HepG2 (cell line): Measurements from ENCODE around the gene GNA15. TPM values are rescaled to one million over a fixed set of nuclear protein-coding genes. Genes with fewer than 3 reads are reported as not detected.

Experiments
- ATAC-seq: fragments of 200-7000 bp; cut with Tn5 transposase; 3 replicates; pipeline ENCODE4 v1.9.1; 2020; ENCODE audit warnings: mild to moderate bottlenecking, moderate library complexity
- BruUV-seq: library from RNA; stranded (reverse); fragments of 400-500 nt; replicated peaks from 2 replicates; lab custom pipeline; 2021; lab: Mats Ljungman, UMichigan
- CTCF ChIA-PET: fragments of 300-600 bp; formaldehyde crosslinking; extraction: SDS; loops from one replicate; lab custom pipeline; 2021; ENCODE audit warnings: low total read pairs, inconsistent platforms, low intra/inter-chr PET ratio; lab: Yijun Ruan, JAX
- POLR2A ChIA-PET: fragments of 350-600 bp; sonication (Branson Sonifier 250); formaldehyde crosslinking; loops from one replicate; lab custom pipeline; 2020; ENCODE audit warnings: antibody characterized with exemption, inconsistent platforms; lab: Yijun Ruan, JAX
- DNase-seq: peaks from one replicate; pipeline ENCODE4 v3.0.0-alpha.2; 2015; ENCODE audit warnings: low spot score
- FAIRE-seq: peaks from 3 replicates; lab custom pipeline; 2011; peaks lifted over from hg19 to GRCh38; lab: Jason Lieb, UNC
- H2AFZ ChIP-seq: one replicate; pipeline ENCODE4 v1.6.1; 2011; ENCODE audit warnings: low read length, inconsistent platforms
- H3K27ac ChIP-seq: fragments of 300-600 bp; 3 replicates; pipeline ENCODE4 v1.8.0; 2011; ENCODE audit warnings: mixed run types, mild to moderate bottlenecking, mixed read lengths, low read length, inconsistent platforms; ENCODE audit not compliant: insufficient read depth; ENCODE audit errors: extremely low read length
- H3K27me3 ChIP-seq, 2 experiments: fragments of 200-600 bp in 1 of 2; 2 replicates in 1 of 2; 3 replicates in 1 of 2; pipeline versions ENCODE4 v1.6.0 to v1.8.0; 2011; ENCODE audit warnings: low read length in 2 of 2, mild to moderate bottlenecking in 2 of 2, moderate library complexity in 2 of 2, inconsistent platforms in 1 of 2; ENCODE audit not compliant: insufficient read depth in 2 of 2, control insufficient read depth in 1 of 2
- H3K36me3 ChIP-seq, 2 experiments: fragments of 200-600 bp in 1 of 2; replicated peaks in 1 of 2; 2 replicates in 1 of 2; 3 replicates in 1 of 2; pipeline versions ENCODE4 v1.5.1 to v1.8.0; 2011; ENCODE audit warnings: low read length in 2 of 2, inconsistent platforms in 1 of 2; ENCODE audit not compliant: insufficient read depth in 2 of 2, control insufficient read depth in 1 of 2
- H3K4me1 ChIP-seq: 2 replicates; pipeline ENCODE4 v1.5.1; 2012; ENCODE audit warnings: low read length, inconsistent platforms; ENCODE audit not compliant: insufficient read depth
- H3K4me2 ChIP-seq: 2 replicates; pipeline ENCODE4 v1.6.0; 2011; ENCODE audit warnings: low read depth, low read length, inconsistent platforms
- H3K4me3 ChIP-seq, 3 experiments: fragments of 200-600 bp in 1 of 3; sonication (generic), shearing (Covaris generic) in 1 of 3; replicated peaks in 1 of 3; 2 replicates each; pipeline ENCODE4 v1.5.1; 2011 to 2016; ENCODE audit warnings: low read length in 3 of 3, inconsistent platforms in 2 of 3, low read depth in 2 of 3, mild to moderate bottlenecking in 2 of 3, control low read depth in 1 of 3, mixed read lengths in 1 of 3; ENCODE audit not compliant: insufficient read depth in 1 of 3
- H3K79me2 ChIP-seq: one replicate; pipeline ENCODE4 v1.6.1; 2011; ENCODE audit warnings: low read length, inconsistent platforms; ENCODE audit not compliant: insufficient read depth
- H3K9ac ChIP-seq: 2 replicates; pipeline ENCODE4 v1.6.0; 2011; ENCODE audit warnings: mild to moderate bottlenecking, low read depth, low read length, inconsistent platforms; ENCODE audit not compliant: insufficient read depth
- H3K9me3 ChIP-seq: 2 replicates; pipeline ENCODE4 v1.5.1; 2012; ENCODE audit warnings: mild to moderate bottlenecking, low read length
- H4K20me1 ChIP-seq: 2 replicates; pipeline ENCODE4 v1.6.0; 2011; ENCODE audit warnings: inconsistent platforms, mild to moderate bottlenecking, low read length, moderate library complexity; ENCODE audit not compliant: insufficient read depth
- AKNA ChIP-seq: sonication (generic); formaldehyde crosslinking; IDR thresholded peaks from 2 replicates; pipeline ENCODE4 v1.4.0; 2020; ENCODE audit warnings: missing genetic modification reagents, borderline replicate concordance
- FOSL2 ChIP-seq: sonication (generic); formaldehyde crosslinking; IDR thresholded peaks from 2 replicates; pipeline ENCODE4 v1.4.0; 2020; ENCODE audit warnings: missing genetic modification reagents
- PRMT3 ChIP-seq: sonication (generic); formaldehyde crosslinking; IDR thresholded peaks from 2 replicates; pipeline ENCODE4 v1.8.1; 2022; ENCODE audit warnings: low read depth, mild to moderate bottlenecking, moderate library complexity, missing genetic modification reagents, borderline replicate concordance
- RAD21 ChIP-seq: fragments of 450-650 bp; formaldehyde crosslinking; IDR thresholded peaks from 2 replicates; pipeline ENCODE4 v1.5.0; 2020; ENCODE audit warnings: mild to moderate bottlenecking
- SAFB2 ChIP-seq: sonication (generic); formaldehyde crosslinking; IDR thresholded peaks from 2 replicates; pipeline ENCODE4 v1.5.1; 2020; ENCODE audit warnings: missing genetic modification reagents, low read depth, mild to moderate bottlenecking, borderline replicate concordance
- SMC3 ChIP-seq: IDR thresholded peaks from 2 replicates; pipeline ENCODE4 v1.6.1; 2011; ENCODE audit warnings: low read length, improper control_type of control experiment
- STAG1 ChIP-seq: sonication (generic); formaldehyde crosslinking; IDR thresholded peaks from 2 replicates; pipeline ENCODE4 v1.4.0; 2020; ENCODE audit warnings: missing genetic modification reagents
- ZNF205 ChIP-seq: IDR thresholded peaks from 2 replicates; pipeline ENCODE4 v1.6.1; 2018; ENCODE audit warnings: missing biosample characterization, missing genetic modification reagents
- ZNF274 ChIP-seq: sonication (generic); formaldehyde crosslinking; IDR thresholded peaks from 2 replicates; pipeline ENCODE4 v1.5.1; 2020; ENCODE audit warnings: mild to moderate bottlenecking, missing genetic modification reagents
- ZNF501 ChIP-seq: sonication (generic); formaldehyde crosslinking; IDR thresholded peaks from 2 replicates; pipeline ENCODE4 v1.5.1; 2020; ENCODE audit warnings: mild to moderate bottlenecking, moderate library complexity, missing genetic modification reagents
- ZNF567 ChIP-seq: sonication (generic); formaldehyde crosslinking; IDR thresholded peaks from 2 replicates; pipeline ENCODE4 v1.8.1; 2023; ENCODE audit warnings: mild to moderate bottlenecking, missing genetic modification reagents, borderline replicate concordance
- ZNF687 ChIP-seq: sonication (generic); formaldehyde crosslinking; IDR thresholded peaks from 2 replicates; pipeline ENCODE4 v1.5.1; 2020; ENCODE audit warnings: mild to moderate bottlenecking, missing genetic modification reagents, moderate library complexity
- WGBS: methylation state at CpG from one replicate; pipeline ENCODE4 v1.1.6; 2017; ENCODE audit warnings: low lambda C conversion rate; 5-methylcytosine and 5-hydroxymethylcytosine counted together
- in situ Hi-C: cut with HindIII; loops from 2 replicates; pipeline ENCODE4 v1.10.0; 2017; ENCODE audit warnings: low pct_unique_long_range_greater_than_20kb; ENCODE audit not compliant: extremely low pct_ligation_motif_present
- intact Hi-C: fragments of 100-400 bp; cut with micrococcal nuclease; formaldehyde crosslinking; loops from one replicate; pipeline ENCODE4 v1.10.0; 2022; ENCODE audit not compliant: unreplicated experiment
- polyA plus RNA-seq, 8 experiments: library from polyadenylated mRNA; depleted of rRNA in 3 of 8; stranded (reverse) in 7 of 8; unstranded in 1 of 8; fragments of >200 nt; fragmentation: Illumina TruSeq in 4 of 8; extraction: Trizol in 4 of 8; gene quantifications; 2 replicates each; pipeline versions ENCODE4 v1.2.1 to v1.2.3, GENCODE V29; 2011 to 2016; ENCODE audit warnings: low read depth in 4 of 8, missing spikeins in 1 of 8, mixed read lengths in 1 of 8; ENCODE audit not compliant: insufficient read depth in 1 of 8
- total RNA-seq, 5 experiments: library from RNA; depleted of rRNA; stranded (reverse); fragments of >200 nt; fragmentation: Illumina TruSeq; extraction: Trizol; gene quantifications; 2 replicates each; pipeline ENCODE4 v1.2.3, GENCODE V29; 2016; ENCODE audit warnings: low read depth in 1 of 5

Gene GNA15
- total and polyA plus RNA-seq, 2 of the 13 experiments (the other 11 are each of a cell fraction or from before 2014, with no cell fraction given): not detected

- no peaks in the 10 kb centered on the region for H3K27me3 ChIP-seq
- no TSS peak for BruUV-seq
- peak overlapping the region in 1 of 3 experiments; percentile 39; a peak in 1 of 6 replicates for H3K4me3 ChIP-seq
- no peaks in the 10 kb centered on the region for H3K36me3 ChIP-seq
- no peak for FAIRE-seq
- CTCF ChIA-PET: interaction anchor here (1.0 to 2.5 kb wide), 5 partner anchors 16 to 213 kb away, joined by 3 to 26 read pairs (median 5); no protein-coding TSS in a partner anchor
- peak; percentile 95 for ATAC-seq
- POLR2A ChIA-PET: no interaction called here
- H3K9me3 ChIP-seq: no peaks in the 10 kb centered on the region
- in situ Hi-C loops: loop anchor here (10.0 kb wide), 1 partner anchor 209 kb away; no protein-coding TSS in a partner anchor
- under 1% methylated on average over 15 of the region's 27 CpGs for WGBS
- intact Hi-C loops: loop anchor here (1.0 kb wide), 1 partner anchor 34 kb away; no protein-coding TSS in a partner anchor
- H3K79me2 ChIP-seq: no peaks in the 10 kb centered on the region
- H3K9ac ChIP-seq: no peak overlapping the region
- no peak overlapping the region for H3K27ac ChIP-seq
- H3K4me2 ChIP-seq: peak overlapping the region; percentile 20; the same call in 1 of the 2 replicates
- peak; percentile 46 for DNase-seq
- H2AFZ ChIP-seq: no peak overlapping the region
- no peaks in the 10 kb centered on the region for H3K4me1 ChIP-seq
- no peaks in the 10 kb centered on the region for H4K20me1 ChIP-seq
- TF ChIP-seq PRMT3 (CRISPR knock-in tag) (no peak), AKNA (no peak), ZNF205 (CRISPR knock-in tag) (no peak), FOSL2 (CRISPR knock-in tag) (peak; percentile 31; the same call in 1 of the 2 replicates), SMC3 (peak; percentile 51), ZNF567 (CRISPR knock-in tag) (0 out of 2 replicates have a peak, but pooled peaks have one; percentile 24), STAG1 (CRISPR knock-in tag) (peak; percentile 89), ZNF274 (CRISPR knock-in tag) (0 out of 2 replicates have a peak, but pooled peaks have one; percentile 57), ZNF687 (CRISPR knock-in tag) (peak; percentile 29; the same call in 1 of the 2 replicates), SAFB2 (CRISPR knock-in tag) (no peak), ZNF501 (peak; percentile 50), RAD21 (peak; percentile 84)
These were observed 27.5 kb downstream of the GNA15 start for GRCh38 chr19:3163230-3163886.
